GM18526 (cell line): ENCODE results near the gene ATP2B1.

Experiments
- POLR2A ChIP-seq: IDR thresholded peaks from 3 replicates; pipeline ENCODE4 v1.6.1; 2011; ENCODE audit not compliant: insufficient read length; ENCODE audit errors: extremely low read depth

Gene ATP2B1

DNA sequence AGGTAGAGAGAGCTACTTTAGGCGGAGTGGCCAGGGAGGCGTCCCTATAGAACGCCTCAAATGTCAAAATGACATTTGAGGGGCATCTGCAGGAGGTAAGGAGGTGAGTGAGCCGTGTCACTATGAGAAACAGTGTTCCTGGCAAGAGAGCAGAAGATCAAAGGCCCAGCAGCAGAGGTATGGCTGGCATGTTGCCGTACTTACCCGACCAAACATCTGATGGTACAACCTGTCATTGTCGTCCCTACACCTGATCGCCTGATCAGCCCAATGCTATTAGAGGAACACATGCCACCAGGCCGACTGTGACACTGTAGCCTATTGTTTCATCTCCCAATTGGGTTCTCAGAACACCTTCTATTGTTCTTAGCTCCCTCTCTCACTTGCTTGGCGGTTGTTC, 148.9 kb downstream of the ATP2B1 start:
- TF ChIP-seq POLR2A = no peak

- TF ChIP-seq POLR2A = no peak
Measured at GRCh38 chr12:89556976-89557375, 151.7 kb downstream of the ATP2B1 start.

GRCh38 chr12:89552376-89552775, 156.3 kb downstream of the ATP2B1 start:
- TF ChIP-seq POLR2A = no peak

DNA sequence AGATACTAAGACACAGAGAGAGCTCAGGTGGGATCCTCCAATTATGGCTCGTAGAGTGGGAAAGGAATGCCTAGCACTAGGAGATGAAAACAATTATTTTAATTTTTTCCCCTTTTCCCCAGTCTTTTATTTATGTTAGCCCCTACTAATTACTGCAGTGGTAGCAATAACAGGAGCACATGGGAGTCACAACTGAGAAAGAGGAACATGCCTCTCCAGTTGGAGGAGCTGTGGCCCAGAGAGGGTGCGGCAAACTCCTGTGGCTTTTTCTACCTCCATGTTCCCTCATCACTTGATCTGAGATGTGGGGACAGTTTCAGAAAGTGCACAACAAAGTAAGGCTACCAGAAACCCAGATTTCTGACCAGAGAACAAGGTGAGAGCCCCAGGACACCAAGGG, 156.9 kb downstream of the ATP2B1 start:
- TF ChIP-seq POLR2A = no peak

- TF ChIP-seq POLR2A = no peak
Measured at GRCh38 chr12:89547101-89547500, 161.5 kb downstream of the ATP2B1 start.

DNA sequence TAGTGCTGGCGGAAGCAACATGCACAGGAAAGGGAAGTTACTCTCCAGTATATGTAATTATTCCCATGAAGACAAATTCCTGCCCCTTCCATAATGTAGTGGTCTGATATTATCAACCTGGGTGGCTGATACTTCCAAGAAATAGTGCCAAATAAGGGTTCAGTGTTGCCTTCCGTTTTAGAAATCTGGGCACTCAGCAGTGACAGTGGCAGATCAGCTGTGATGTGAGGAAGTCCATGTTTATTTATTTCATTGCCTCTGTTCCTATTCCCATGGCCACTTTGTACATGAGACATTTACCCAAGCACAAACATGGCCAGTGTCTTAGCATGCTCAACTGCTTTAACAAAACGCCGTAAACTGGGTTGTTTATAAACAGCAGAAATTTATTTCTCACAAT, 162.5 kb downstream of the ATP2B1 start:
- no peak for TF ChIP-seq POLR2A

- no peak for TF ChIP-seq POLR2A
Measured at GRCh38 chr12:89544681-89545184, 163.9 kb downstream of the ATP2B1 start.

DNA sequence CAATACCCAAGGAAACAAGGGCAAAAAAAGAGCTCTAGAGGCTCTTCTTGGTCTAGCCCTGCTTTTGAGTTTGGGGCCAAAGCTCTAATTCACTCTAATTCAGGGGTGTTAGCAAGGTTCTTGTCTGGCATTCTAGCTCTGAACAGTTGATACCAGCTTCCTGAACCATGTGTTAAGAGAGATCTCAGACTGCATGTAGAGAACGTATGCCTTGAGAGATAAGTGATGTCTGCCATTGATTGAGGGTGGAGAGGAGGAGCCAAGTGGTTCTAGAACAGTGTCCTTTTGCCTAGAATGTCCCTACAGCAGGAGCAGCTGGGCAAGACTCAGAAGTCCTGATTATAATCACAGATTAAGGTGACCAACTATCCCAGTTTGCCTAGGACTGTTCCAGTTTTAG, 164.6 kb downstream of the ATP2B1 start:
- no peak for TF ChIP-seq POLR2A

DNA sequence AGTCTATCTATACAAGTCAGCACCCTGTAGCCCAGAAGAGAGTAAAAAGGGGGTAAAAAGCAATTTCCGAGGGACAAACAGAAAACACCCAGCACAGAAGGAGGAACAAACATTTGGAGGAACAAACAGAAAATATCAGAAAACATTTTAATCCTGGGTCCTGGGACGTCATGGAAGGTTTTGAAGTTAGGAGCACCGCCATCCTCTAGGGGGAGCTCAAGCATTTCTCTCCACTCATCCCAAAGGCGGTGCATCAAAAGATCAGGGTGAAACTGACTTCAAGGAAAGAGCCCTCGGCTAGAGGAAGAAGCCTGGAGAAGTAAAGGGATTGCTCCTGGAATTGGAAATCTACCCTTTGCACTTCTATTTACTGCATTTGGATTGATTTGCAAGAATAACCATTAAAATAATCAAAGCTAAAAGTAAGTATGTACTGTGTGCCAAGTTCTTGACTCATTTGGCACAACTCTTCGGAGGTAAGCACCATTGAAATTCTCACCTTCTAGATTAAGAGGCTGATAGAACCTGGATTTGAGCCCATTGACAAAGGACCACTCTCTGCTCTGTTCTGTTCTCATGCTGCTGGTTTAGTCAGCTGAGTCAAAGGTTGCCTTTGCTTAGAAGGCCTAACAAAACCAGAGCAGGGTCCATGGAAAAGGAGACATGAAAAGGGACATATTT, 165.6 kb downstream of the ATP2B1 start:
- TF ChIP-seq POLR2A = no peak

DNA sequence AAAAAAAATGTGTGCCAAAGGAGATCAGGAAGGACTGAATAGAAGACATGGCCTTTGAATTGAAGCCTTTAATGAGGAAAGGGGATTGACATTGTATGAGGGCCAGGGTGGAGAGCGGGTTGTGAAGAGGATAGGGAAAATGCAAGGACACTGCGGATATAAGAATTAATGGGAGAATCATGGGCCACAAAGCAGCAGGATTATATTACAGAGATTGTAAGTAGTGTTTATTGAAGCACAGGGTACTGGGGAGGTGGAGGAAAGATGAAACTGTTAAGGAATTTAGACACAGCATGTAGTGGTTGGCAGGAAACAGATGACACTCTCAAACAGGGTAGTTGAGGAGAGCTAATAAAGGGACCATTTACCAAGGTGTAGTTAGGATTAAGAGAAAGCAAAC, 166.4 kb downstream of the ATP2B1 start:
- TF ChIP-seq POLR2A = no peak

- TF ChIP-seq POLR2A = no peak
Measured at GRCh38 chr12:89540586-89540985, 168.1 kb downstream of the ATP2B1 start.

DNA sequence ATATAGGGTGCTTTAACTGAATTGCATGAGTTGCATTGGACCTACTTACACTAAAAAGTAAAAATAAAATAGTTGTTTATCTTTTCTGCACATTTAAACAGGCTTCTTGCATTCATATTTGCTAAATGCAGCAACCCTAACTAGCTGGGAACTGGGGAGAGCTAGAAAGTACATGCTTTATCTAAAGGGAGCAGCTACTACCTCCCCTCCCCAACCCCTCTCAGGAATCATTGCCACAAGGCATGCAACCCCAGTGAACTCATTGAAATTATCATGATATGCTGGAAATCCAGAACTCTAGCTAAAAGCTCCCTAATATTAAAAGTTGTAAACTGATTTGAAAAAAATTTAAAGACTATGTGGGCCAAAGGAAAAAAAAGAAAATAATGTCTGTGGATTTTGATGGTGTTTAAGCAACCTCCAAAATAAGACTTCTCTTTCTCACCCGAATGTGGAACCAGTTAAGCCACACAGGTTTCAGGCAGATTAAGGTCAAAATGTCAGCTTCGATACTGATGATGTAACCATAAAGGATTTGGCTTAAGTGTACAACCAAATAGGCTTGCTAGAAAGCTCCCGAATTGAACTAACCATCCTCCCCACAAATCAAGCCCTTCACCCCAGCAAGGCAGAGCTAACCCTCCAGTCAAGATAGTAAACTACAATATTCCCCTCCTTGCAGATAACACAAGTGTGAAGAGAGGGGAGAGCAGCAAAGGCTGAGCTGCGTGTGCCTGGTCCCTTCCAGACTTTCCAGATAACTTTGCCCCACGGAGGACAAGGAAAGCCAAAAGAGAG, 169.0 kb downstream of the ATP2B1 start:
- TF ChIP-seq POLR2A = no peak

DNA sequence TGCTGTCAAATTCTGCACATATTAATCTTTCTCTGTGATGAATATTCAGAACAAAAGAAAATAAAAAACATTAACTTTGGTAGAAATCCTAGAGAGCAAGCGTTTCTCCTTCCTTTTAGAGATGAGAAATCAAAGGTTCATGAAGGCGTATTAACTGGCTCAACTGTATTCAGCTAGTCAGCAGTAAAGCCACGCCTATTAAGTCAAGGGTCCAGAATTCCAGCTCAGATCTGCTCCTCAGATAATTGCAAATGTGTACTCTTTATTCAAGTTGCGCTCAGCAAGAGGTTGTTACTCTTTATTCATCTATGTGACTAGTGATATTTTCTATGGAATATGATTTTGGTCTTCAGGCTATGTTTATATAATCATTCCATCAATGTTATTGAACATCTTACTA, 169.7 kb downstream of the ATP2B1 start:
- TF ChIP-seq POLR2A = no peak
